SJSA1 (cell line): ENCODE data around the gene LMX1B. TPM values are rescaled to one million over a fixed set of nuclear protein-coding genes. Genes with fewer than 3 reads are reported as not detected.
A peak's percentile ranks its signal among the peaks of the same experiment; 100 is the strongest.

ENCODE experiments used
- DNase-seq, 2 experiments: peaks; one replicate each; pipeline ENCODE4 v3.0.0-alpha.2; 2015 to 2020; ENCODE audit warnings: low spot score in 2 of 2, low read depth in 1 of 2
- H3K27ac ChIP-seq: fragments of 250-450 bp; sonication (Bioruptor Pico); 2 replicates; pipeline ENCODE4 v1.5.1; 2020; ENCODE audit warnings: mild to moderate bottlenecking, moderate library complexity
- H3K27me3 ChIP-seq: fragments of 250-450 bp; sonication (Bioruptor Pico); replicated peaks from 2 replicates; pipeline ENCODE4 v1.5.1; 2020; ENCODE audit warnings: mild to moderate bottlenecking, moderate library complexity
- H3K36me3 ChIP-seq: fragments of 250-450 bp; sonication (Bioruptor Pico); 2 replicates; pipeline ENCODE4 v1.5.1; 2020; ENCODE audit warnings: mild to moderate bottlenecking
- H3K4me1 ChIP-seq: fragments of 250-450 bp; sonication (Bioruptor Pico); replicated peaks from 2 replicates; pipeline ENCODE4 v1.6.1; 2021; ENCODE audit warnings: mild to moderate bottlenecking
- H3K4me3 ChIP-seq: fragments of 250-450 bp; sonication (Bioruptor Pico); 2 replicates; pipeline ENCODE4 v1.5.1; 2020; ENCODE audit warnings: mild to moderate bottlenecking
- H3K9me3 ChIP-seq: fragments of 250-450 bp; sonication (Bioruptor Pico); replicated peaks from 2 replicates; pipeline ENCODE4 v1.5.1; 2020; ENCODE audit warnings: mild to moderate bottlenecking
- total RNA-seq: library from RNA; depleted of rRNA; stranded (reverse); fragments of >200 nt; shearing (Covaris generic); gene quantifications from 2 replicates; pipeline ENCODE4 v1.2.3, GENCODE V29; 2014

Gene LMX1B
- total RNA-seq, 1 experiment from 2014 or later: not detected

- Histone ChIP-seq H3K4me1 (no peaks in the 10 kb centered on the region; the same call in 1 of the 2 replicates), H3K4me3 (no peak overlapping the region), H3K27ac (no peak overlapping the region), H3K36me3 (no peaks in the 10 kb centered on the region), H3K9me3 (no peaks in the 10 kb centered on the region), H3K27me3 (peaks cover 59% of the 10 kb centered on the region)
- DNase-seq: no peak
Measured at GRCh38 chr9:126609191-126609590, 4.5 kb upstream of the LMX1B start.

DNA sequence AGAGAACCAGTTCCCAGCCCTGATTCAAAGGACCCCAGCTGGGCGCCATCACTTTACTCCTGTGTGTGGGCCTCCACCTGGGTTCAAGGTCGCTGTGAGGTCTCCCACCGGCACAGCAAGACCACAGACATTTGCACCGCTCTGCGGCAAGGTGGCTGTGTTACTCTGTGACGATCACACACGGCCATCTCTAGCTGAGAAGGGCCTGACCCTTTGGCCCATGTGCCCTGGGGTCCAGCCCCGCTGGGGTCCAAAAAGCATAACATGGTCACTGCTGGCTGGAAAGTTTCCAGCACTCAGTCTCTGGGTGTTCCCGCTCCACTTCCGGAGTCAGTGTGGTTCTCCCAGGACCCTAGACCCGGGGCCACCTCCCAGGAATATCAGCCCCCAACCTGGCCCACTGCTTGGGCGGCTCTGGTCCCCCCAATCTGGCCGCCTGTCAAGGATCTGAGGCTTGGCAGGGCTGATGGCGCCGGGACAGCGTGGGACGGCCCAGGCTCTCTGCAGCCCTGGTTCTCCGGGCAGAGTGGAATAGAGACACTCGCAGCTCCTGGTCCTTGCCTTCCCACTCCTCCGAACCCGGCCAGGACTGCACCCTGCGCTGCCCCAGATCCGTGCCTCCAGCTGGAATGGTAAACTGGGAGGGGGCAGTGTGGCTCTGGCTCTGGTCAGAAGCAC is 3.9 kb upstream of the LMX1B start:
- no peak for DNase-seq
- H3K36me3 ChIP-seq: no peaks in the 10 kb centered on the region
- H3K4me1 ChIP-seq: no peaks in the 10 kb centered on the region; the same call in 1 of the 2 replicates
- no peak overlapping the region for H3K4me3 ChIP-seq
- no peaks in the 10 kb centered on the region for H3K9me3 ChIP-seq
- H3K27me3 ChIP-seq: peaks cover 66% of the 10 kb centered on the region
- no peak overlapping the region for H3K27ac ChIP-seq

DNA sequence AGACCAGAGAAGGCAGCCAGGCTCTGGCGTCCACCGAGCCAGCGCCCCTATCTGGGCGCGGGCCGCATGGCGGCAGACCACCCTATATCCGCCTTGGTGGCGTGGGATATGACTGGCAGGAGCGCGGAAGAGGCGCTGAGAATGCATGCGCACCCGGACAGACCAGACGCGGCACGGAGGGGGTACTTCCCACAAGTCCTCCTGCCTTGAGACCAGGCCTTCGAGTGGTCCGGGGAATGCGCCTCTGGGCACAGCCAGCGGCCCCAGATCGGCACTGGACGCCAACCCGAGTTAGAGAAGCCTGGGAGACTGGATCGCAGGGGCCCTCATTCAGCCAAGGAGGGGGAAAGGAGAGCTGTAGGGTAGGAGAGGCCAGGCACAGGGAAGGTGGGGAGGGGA is 2.5 kb upstream of the LMX1B start:
- peaks cover 79% of the 10 kb centered on the region for H3K27me3 ChIP-seq
- no peaks in the 10 kb centered on the region for H3K36me3 ChIP-seq
- no peak for DNase-seq
- H3K9me3 ChIP-seq: no peaks in the 10 kb centered on the region
- no peak overlapping the region for H3K4me3 ChIP-seq
- H3K27ac ChIP-seq: no peak overlapping the region
- no peaks in the 10 kb centered on the region; the same call in 1 of the 2 replicates for H3K4me1 ChIP-seq

GRCh38 chr9:126611592-126612325 is 2.0 kb upstream of the LMX1B start:
- H3K27me3 ChIP-seq: peaks cover 79% of the 10 kb centered on the region
- DNase-seq: peak; percentile 30 to 65
- H3K4me1 ChIP-seq: no peaks in the 10 kb centered on the region; the same call in 1 of the 2 replicates
- H3K9me3 ChIP-seq: no peaks in the 10 kb centered on the region
- no peak overlapping the region for H3K27ac ChIP-seq
- no peak overlapping the region for H3K4me3 ChIP-seq
- no peaks in the 10 kb centered on the region for H3K36me3 ChIP-seq

- Histone ChIP-seq H3K27ac (no peak overlapping the region), H3K4me3 (no peak overlapping the region), H3K9me3 (no peaks in the 10 kb centered on the region), H3K27me3 (peaks cover 81% of the 10 kb centered on the region), H3K36me3 (no peaks in the 10 kb centered on the region), H3K4me1 (no peaks in the 10 kb centered on the region; the same call in 1 of the 2 replicates)
- no peak for DNase-seq
Measured at GRCh38 chr9:126612326-126612812, 1.4 kb upstream of the LMX1B start.

DNA sequence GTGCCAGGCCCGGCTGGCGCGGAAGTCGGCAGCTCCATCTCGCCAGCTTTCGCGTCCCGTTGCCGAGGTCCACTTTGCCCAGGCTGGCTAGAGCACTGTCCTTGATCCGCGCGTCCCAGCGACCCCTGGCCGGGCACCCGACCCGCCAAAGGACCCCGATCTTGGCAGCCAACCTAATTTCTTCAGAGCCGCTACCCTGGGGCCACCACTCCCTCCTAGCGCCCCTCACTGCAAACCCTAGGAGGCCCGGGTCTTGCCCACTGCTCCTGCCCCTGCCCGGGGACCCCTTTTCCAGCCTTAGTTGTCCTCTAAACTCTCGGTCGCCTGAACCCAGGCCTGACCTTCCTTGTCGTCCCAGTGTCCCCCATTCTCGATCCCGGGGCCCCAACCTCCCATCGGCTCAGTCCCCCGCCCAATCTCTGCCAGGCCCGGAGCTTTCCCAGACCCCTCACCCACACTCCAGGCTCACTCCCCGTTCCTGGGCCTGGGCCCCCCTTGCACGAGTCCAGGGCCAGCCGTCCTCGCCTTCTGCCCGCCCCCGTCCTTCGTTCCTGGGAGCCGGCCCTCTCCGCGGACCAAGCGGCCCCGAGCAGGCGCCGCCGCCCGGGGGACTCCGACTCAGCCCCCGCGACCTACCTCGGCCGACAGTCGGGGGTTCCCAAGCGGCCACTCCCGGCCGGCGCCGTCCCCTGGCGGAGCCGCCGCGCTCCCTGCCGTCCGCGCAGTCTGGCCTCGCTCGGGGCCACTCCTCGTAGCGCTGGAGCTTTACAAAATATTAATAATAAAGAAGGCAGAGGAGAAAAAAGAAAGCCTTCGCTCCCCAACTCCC is 701 bp upstream of the LMX1B start:
- Histone ChIP-seq H3K36me3 (no peaks in the 10 kb centered on the region), H3K4me1 (no peaks in the 10 kb centered on the region; the same call in 1 of the 2 replicates), H3K9me3 (no peaks in the 10 kb centered on the region), H3K27me3 (peaks cover 79% of the 10 kb centered on the region), H3K4me3 (no peak overlapping the region), H3K27ac (no peak overlapping the region)
- no peak for DNase-seq

DNA sequence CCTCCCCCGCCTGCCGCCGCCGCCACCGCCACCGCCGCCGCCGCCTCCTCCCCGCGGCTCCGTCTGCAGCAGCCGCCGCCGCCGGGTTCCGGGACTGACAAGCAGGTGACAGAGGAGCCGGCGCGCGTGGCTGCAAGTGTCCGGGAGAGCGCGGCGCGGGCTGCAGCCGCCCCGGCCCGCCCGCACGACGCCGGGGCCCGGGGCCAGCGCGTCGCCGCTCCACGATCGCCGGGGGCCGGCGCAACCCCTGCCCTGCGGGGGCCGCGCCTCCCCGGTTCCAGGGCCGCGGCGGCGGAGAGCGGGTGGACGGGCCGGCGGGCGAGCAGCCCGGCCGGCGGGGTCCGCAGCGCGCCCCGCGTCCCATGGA is 343 bp downstream of the LMX1B start:
- peaks cover 72% of the 10 kb centered on the region for H3K27me3 ChIP-seq

GRCh38 chr9:126614455-126615244 is 922 bp downstream of the LMX1B start:
- peak in 1 of 2 experiments; percentile 7 for DNase-seq
- no peaks in the 10 kb centered on the region; the same call in 1 of the 2 replicates for H3K4me1 ChIP-seq
- H3K4me3 ChIP-seq: no peak overlapping the region
- peaks cover 72% of the 10 kb centered on the region for H3K27me3 ChIP-seq
- no peaks in the 10 kb centered on the region for H3K9me3 ChIP-seq
- H3K36me3 ChIP-seq: no peaks in the 10 kb centered on the region
- no peak overlapping the region for H3K27ac ChIP-seq

More for the DNA sequence above, 343 bp downstream of the LMX1B start:
- H3K27ac ChIP-seq: no peak overlapping the region
- no peaks in the 10 kb centered on the region for H3K36me3 ChIP-seq
- H3K9me3 ChIP-seq: no peaks in the 10 kb centered on the region
- no peaks in the 10 kb centered on the region; the same call in 1 of the 2 replicates for H3K4me1 ChIP-seq
- H3K4me3 ChIP-seq: no peak overlapping the region
- no peak for DNase-seq

- Histone ChIP-seq H3K27ac (no peak overlapping the region), H3K4me1 (no peaks in the 10 kb centered on the region; the same call in 1 of the 2 replicates), H3K27me3 (peaks cover 68% of the 10 kb centered on the region), H3K36me3 (no peaks in the 10 kb centered on the region), H3K9me3 (no peaks in the 10 kb centered on the region), H3K4me3 (no peak overlapping the region)
- no peak for DNase-seq
Measured at GRCh38 chr9:126615245-126615790, 1.6 kb downstream of the LMX1B start.

DNA sequence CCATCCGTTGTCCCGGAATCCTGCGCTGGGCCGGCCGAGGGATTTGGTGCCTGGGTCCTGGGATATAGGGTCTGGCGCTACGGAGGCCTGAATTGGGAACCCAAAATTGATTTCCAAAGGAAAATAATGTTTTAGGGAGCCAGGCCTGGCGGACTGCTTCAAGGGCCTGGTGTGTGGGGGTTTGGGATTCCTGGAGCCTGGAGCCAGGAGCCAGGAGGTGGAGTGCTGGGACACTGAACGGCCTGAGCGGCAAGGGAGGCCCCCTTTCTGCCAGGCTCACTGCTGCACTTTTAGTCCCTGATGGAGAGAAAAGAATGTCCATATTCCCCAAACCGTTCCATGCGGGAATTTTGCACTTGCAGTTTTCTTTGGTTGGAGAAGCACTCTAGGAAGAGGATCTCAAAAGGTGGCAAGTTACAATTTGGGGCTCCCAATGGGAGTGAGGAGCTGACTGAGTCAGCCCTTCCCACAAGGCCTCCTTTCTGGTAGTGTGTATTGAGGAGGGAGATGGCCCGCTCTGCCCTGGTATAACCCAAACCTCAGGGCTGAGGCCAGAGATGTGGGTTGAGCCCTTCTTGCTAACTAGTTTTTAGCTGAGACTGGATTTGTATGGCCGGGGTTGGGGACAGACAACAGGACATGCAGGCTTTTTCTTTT is 2.2 kb downstream of the LMX1B start:
- DNase-seq: no peak
- Histone ChIP-seq H3K9me3 (no peaks in the 10 kb centered on the region), H3K27me3 (peaks cover 68% of the 10 kb centered on the region), H3K36me3 (no peaks in the 10 kb centered on the region), H3K4me1 (no peaks in the 10 kb centered on the region; the same call in 1 of the 2 replicates), H3K27ac (no peak overlapping the region), H3K4me3 (no peak overlapping the region)

GRCh38 chr9:126616521-126616976 is 2.8 kb downstream of the LMX1B start:
- Histone ChIP-seq H3K4me1 (no peaks in the 10 kb centered on the region; the same call in 1 of the 2 replicates), H3K27ac (no peak overlapping the region), H3K27me3 (peaks cover 62% of the 10 kb centered on the region), H3K9me3 (no peaks in the 10 kb centered on the region), H3K36me3 (no peaks in the 10 kb centered on the region), H3K4me3 (no peak overlapping the region)
- no peak for DNase-seq

GRCh38 chr9:126617003-126617822 is 3.5 kb downstream of the LMX1B start:
- no peaks in the 10 kb centered on the region for H3K36me3 ChIP-seq
- no peak overlapping the region for H3K4me3 ChIP-seq
- H3K27me3 ChIP-seq: peaks cover 55% of the 10 kb centered on the region
- no peaks in the 10 kb centered on the region for H3K4me1 ChIP-seq
- no peak for DNase-seq
- H3K9me3 ChIP-seq: no peaks in the 10 kb centered on the region
- H3K27ac ChIP-seq: no peak overlapping the region
